HCT116 (cell line): ENCODE measurements around the gene TRPC4.

ENCODE experiments used
- CTCF ChIP-seq, 3 experiments: fragments of 200-600 bp in 1 of 3; sonication (generic) in 1 of 3; IDR thresholded peaks in 2 of 3; conservative IDR thresholded peaks in 1 of 3; 2 replicates each; pipeline ENCODE4 v1.5.1; 2012 to 2017; ENCODE audit warnings: low read depth in 2 of 3, low read length in 2 of 3, antibody characterized with exemption in 1 of 3, borderline replicate concordance in 1 of 3, control low read depth in 1 of 3, mild to moderate bottlenecking in 1 of 3, mixed read lengths in 1 of 3, mixed run types in 1 of 3, moderate library complexity in 1 of 3; ENCODE audit not compliant: insufficient read depth in 1 of 3
- EGR1 ChIP-seq: IDR thresholded peaks from 2 replicates; pipeline ENCODE4 v1.6.1; 2012; ENCODE audit warnings: low read depth
- EZH2 ChIP-seq: fragments of 200-600 bp; sonication (generic); IDR thresholded peaks from 2 replicates; pipeline ENCODE4 v1.6.1; 2017; ENCODE audit warnings: antibody characterized with exemption, mixed run types
- EZH2phosphoT487 ChIP-seq: fragments of 200-600 bp; IDR thresholded peaks from 2 replicates; pipeline ENCODE4 v1.6.1; 2018; ENCODE audit warnings: antibody characterized with exemption, borderline replicate concordance
- POLR2A ChIP-seq: IDR thresholded peaks from 2 replicates; pipeline ENCODE4 v1.7.0; 2011; ENCODE audit warnings: borderline replicate concordance; ENCODE audit not compliant: insufficient read depth, insufficient read length; ENCODE audit errors: extremely low read depth
- POLR2AphosphoS5 ChIP-seq: IDR thresholded peaks from 2 replicates; pipeline ENCODE4 v1.6.1; 2011; ENCODE audit warnings: mild to moderate bottlenecking, low read depth, low read length, moderate library complexity
- RAD21 ChIP-seq: IDR thresholded peaks from 2 replicates; pipeline ENCODE4 v1.6.1; 2012; ENCODE audit warnings: low read depth, mild to moderate bottlenecking
- REST ChIP-seq: IDR thresholded peaks from 2 replicates; pipeline ENCODE4 v1.6.1; 2012; ENCODE audit warnings: low read depth
- SIN3A ChIP-seq: IDR thresholded peaks from 2 replicates; pipeline ENCODE4 v1.6.1; 2012; ENCODE audit warnings: low read depth
- SP1 ChIP-seq: IDR thresholded peaks from 2 replicates; pipeline ENCODE4 v1.6.1; 2012; ENCODE audit warnings: low read depth
- TCF7L2 ChIP-seq: IDR thresholded peaks from 2 replicates; pipeline ENCODE4 v1.7.0; 2011; ENCODE audit warnings: borderline replicate concordance, inconsistent platforms; ENCODE audit not compliant: insufficient read depth, insufficient read length; ENCODE audit errors: extremely low read depth
- YY1 ChIP-seq: IDR thresholded peaks from 2 replicates; pipeline ENCODE4 v1.6.1; 2011; ENCODE audit warnings: low read length, low read depth, moderate library complexity, mild to moderate bottlenecking; ENCODE audit not compliant: insufficient replicate concordance; ENCODE audit errors: extremely low read depth
- ZNF274 ChIP-seq: fragments of 200-500 bp; sonication (Bioruptor generic); IDR thresholded peaks from 2 replicates; pipeline ENCODE4 v1.6.1; 2014; ENCODE audit warnings: mild to moderate bottlenecking, low read depth, low read length, inconsistent platforms

GRCh38 chr13:37797631-37798030 is 71.9 kb downstream of the TRPC4 start:
- TF ChIP-seq POLR2A (no peak), CTCF (IDR thresholded peaks at IDR 0.05 in 2 of 3, conservative IDR thresholded peaks at IDR 0.05 in 1 of 3; ENCODE audit: borderline replicate concordance in 1 of 3, insufficient read depth in 1 of 3, low read depth in 2 of 3, low read length in 2 of 3) (no peak), REST (no peak), POLR2AphosphoS5 (no peak), SP1 (no peak), SIN3A (no peak), EZH2phosphoT487 (no peak), EZH2 (no peak), TCF7L2 (no peak), EGR1 (no peak), ZNF274 (no peak), YY1 (no peak), RAD21 (no peak)
